ENCODE results near the gene CTBP1. TPM values are rescaled to one million over a fixed set of nuclear protein-coding genes. Genes with fewer than 3 reads are reported as not detected.

Gene CTBP1
- total and polyA plus RNA-seq, 9 of the 15 experiments (the other 6 are each of a cell fraction or from before 2014, with no cell fraction given) = 14.5 to 162 (median 68.2) TPM

DNA sequence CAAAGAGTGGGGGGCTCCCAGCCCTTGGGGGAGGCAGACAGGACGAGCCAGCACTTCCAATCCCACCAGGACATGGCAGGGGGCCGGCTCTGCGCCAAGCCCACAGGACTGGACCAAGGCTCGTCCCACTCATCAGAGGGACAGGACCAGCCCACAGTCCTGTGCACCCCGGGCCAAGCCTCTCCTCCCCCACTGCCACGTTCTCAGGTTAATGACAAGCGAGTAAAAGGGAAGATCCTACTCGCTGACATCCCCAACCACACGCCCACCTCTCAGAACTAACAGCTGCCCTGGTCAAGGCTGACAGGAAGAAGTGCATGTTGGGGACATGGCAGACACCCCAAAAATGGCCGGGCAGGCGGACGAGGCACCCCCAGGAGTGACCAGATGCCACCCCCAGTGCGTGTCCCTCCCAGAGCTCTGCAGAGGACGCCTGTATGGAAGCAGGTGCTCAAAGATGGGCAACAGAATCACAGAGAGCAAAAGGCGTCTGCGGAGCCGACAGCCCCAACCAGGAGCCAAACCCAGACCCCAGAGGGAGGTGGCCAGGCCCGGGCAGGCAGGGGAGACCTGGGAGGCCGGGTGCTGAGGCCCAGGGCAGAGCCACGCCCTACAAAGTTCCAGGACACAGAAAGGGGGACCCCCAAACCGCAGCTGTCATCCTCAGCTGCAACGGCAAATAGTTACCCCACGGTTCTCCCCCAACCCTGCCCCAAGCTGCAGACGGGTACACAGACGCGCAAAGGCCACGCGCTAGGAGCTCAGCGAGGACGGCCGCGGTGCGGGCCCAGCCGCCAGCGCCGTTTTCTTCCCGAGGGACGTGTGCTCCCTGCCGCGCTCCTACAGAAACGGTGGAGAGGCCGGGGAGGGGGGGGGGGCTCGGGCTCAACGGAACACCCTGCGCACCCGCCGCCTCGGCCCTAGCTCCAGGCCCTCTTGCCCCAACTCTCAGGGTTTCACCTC lies 1.7 kb downstream of the CTBP1 start (continued):
- TF ChIP-seq TEAD2 (tag; IDR thresholded peaks at IDR 0.05) = no peak
- no peak for TF ChIP-seq NCOA2 (IDR thresholded peaks at IDR 0.05; ENCODE audit: partially characterized antibody in 2 of 2)
- no peak for TF ChIP-seq PML (IDR thresholded peaks at IDR 0.05; ENCODE audit: low read length)
- TF ChIP-seq MCM3 (IDR thresholded peaks at IDR 0.05) = no peak
- TF ChIP-seq, protein P1, sequence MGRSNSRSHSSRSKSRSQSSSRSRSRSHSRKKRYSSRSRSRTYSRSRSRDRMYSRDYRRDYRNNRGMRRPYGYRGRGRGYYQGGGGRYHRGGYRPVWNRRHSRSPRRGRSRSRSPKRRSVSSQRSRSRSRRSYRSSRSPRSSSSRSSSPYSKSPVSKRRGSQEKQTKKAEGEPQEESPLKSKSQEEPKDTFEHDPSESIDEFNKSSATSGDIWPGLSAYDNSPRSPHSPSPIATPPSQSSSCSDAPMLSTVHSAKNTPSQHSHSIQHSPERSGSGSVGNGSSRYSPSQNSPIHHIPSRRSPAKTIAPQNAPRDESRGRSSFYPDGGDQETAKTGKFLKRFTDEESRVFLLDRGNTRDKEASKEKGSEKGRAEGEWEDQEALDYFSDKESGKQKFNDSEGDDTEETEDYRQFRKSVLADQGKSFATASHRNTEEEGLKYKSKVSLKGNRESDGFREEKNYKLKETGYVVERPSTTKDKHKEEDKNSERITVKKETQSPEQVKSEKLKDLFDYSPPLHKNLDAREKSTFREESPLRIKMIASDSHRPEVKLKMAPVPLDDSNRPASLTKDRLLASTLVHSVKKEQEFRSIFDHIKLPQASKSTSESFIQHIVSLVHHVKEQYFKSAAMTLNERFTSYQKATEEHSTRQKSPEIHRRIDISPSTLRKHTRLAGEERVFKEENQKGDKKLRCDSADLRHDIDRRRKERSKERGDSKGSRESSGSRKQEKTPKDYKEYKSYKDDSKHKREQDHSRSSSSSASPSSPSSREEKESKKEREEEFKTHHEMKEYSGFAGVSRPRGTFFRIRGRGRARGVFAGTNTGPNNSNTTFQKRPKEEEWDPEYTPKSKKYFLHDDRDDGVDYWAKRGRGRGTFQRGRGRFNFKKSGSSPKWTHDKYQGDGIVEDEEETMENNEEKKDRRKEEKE (IDR thresholded peaks at IDR 0.05; ENCODE audit: borderline replicate concordance in 1 of 2, control insufficient read depth in 1 of 2, low read depth in 2 of 2, low read length in 1 of 2) = no peak
- TF ChIP-seq TEAD4 (IDR thresholded peaks at IDR 0.05; ENCODE audit: low read length) = no peak
- no peak for TF ChIP-seq TEAD4 (CRISPR knock-in tag; IDR thresholded peaks at IDR 0.05; ENCODE audit: borderline replicate concordance)
- TF ChIP-seq ZNF644 (tag; IDR thresholded peaks at IDR 0.05; ENCODE audit: low read depth) = no peak
- TF ChIP-seq, protein P2, sequence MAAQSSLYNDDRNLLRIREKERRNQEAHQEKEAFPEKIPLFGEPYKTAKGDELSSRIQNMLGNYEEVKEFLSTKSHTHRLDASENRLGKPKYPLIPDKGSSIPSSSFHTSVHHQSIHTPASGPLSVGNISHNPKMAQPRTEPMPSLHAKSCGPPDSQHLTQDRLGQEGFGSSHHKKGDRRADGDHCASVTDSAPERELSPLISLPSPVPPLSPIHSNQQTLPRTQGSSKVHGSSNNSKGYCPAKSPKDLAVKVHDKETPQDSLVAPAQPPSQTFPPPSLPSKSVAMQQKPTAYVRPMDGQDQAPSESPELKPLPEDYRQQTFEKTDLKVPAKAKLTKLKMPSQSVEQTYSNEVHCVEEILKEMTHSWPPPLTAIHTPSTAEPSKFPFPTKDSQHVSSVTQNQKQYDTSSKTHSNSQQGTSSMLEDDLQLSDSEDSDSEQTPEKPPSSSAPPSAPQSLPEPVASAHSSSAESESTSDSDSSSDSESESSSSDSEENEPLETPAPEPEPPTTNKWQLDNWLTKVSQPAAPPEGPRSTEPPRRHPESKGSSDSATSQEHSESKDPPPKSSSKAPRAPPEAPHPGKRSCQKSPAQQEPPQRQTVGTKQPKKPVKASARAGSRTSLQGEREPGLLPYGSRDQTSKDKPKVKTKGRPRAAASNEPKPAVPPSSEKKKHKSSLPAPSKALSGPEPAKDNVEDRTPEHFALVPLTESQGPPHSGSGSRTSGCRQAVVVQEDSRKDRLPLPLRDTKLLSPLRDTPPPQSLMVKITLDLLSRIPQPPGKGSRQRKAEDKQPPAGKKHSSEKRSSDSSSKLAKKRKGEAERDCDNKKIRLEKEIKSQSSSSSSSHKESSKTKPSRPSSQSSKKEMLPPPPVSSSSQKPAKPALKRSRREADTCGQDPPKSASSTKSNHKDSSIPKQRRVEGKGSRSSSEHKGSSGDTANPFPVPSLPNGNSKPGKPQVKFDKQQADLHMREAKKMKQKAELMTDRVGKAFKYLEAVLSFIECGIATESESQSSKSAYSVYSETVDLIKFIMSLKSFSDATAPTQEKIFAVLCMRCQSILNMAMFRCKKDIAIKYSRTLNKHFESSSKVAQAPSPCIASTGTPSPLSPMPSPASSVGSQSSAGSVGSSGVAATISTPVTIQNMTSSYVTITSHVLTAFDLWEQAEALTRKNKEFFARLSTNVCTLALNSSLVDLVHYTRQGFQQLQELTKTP (IDR thresholded peaks at IDR 0.05; ENCODE audit: low read depth in 1 of 2, partially characterized antibody in 2 of 2) = no peak
- TF ChIP-seq RBFOX2 (IDR thresholded peaks at IDR 0.05; ENCODE audit: low read depth, low read length) = peak; percentile 34

Measured in K562 (cell line).